MM.1S (cell line): ENCODE measurements around the gene MRPS2.

Experiments used
- EZH2 ChIP-seq: fragments of 300-600 bp; sonication (generic); optimal IDR thresholded peaks from 2 replicates; pipeline ENCODE3; 2017; ENCODE audit warnings: low read depth, mild to moderate bottlenecking, antibody characterized with exemption, low read length, mixed read lengths
- TF ChIP-seq, protein P1 (sequence below): fragments of 300-600 bp; sonication (generic); IDR thresholded peaks from 2 replicates; pipeline ENCODE4 v1.5.1; 2016; ENCODE audit warnings: antibody characterized with exemption, low read length, mixed read lengths

DNA sequence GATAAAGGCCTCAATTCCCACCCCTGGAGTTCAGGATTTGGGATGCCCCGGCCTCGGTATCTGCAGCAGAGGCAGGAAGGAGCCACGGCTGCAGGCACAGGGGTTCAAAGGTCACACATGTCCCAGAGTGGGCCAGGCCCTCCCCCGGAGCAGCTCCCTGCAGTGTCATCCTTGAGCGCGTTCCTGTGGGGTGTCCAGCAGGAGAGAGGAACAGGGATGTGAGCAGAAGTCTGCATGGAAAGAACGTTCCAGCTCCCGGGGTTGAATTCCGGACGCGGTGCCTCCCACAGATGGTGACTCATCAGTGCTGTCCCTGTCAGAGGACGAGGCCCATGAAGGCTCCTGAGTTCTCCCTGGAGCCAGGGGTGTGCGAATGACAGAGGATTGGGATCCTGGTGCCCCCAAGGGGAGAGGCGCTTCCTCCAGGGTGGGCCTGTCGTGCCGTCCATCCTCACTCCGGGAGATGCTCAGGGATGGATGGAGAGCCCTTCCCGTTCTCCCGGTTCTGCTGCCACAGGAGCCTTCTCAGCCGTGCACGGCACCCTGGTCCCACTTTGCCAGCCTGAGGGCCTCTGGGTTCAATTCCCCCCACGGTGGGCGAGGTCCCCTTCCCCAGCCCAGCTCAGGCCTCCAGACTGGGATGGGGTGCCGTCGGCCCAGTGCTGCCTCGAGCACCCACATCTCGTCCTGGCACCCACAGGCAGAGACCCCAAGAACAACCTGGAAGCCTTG lies 23.8 kb downstream of the MRPS2 start:
- TF ChIP-seq, protein P1, sequence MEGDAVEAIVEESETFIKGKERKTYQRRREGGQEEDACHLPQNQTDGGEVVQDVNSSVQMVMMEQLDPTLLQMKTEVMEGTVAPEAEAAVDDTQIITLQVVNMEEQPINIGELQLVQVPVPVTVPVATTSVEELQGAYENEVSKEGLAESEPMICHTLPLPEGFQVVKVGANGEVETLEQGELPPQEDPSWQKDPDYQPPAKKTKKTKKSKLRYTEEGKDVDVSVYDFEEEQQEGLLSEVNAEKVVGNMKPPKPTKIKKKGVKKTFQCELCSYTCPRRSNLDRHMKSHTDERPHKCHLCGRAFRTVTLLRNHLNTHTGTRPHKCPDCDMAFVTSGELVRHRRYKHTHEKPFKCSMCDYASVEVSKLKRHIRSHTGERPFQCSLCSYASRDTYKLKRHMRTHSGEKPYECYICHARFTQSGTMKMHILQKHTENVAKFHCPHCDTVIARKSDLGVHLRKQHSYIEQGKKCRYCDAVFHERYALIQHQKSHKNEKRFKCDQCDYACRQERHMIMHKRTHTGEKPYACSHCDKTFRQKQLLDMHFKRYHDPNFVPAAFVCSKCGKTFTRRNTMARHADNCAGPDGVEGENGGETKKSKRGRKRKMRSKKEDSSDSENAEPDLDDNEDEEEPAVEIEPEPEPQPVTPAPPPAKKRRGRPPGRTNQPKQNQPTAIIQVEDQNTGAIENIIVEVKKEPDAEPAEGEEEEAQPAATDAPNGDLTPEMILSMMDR = no peak
- no peak for TF ChIP-seq EZH2
